ENCODE data around the gene RPRML. TPM values are rescaled to one million over a fixed set of nuclear protein-coding genes. Genes with fewer than 3 reads are reported as not detected.

The RPRML gene
- total and polyA plus RNA-seq, 4 donors, result 0.06 TPM; not detected in 3

GRCh38 chr17:46949291-46950174 is 29.5 kb downstream of the RPRML start:
- WGBS, result 91% methylated on average over 11 of the region's 11 CpGs

GRCh38 chr17:46948544-46948943 is 30.5 kb downstream of the RPRML start:
- no peak overlapping the region for H3K9ac ChIP-seq (ENCODE audit: low read depth in 1 of 2, low read length in 2 of 2)
- 95% methylated on average over 5 of the region's 5 CpGs for WGBS
- no peaks in the 10 kb centered on the region for H3K27me3 ChIP-seq (ENCODE audit: control insufficient read depth in 4 of 4, insufficient read depth in 4 of 4, low read length in 3 of 4)
- no peaks in the 10 kb centered on the region for H3K9me3 ChIP-seq (ENCODE audit: control insufficient read depth in 4 of 4, low read length in 3 of 4)
- TF ChIP-seq JUND (IDR thresholded peaks at IDR 0.05) (no peak), HNF4G (IDR thresholded peaks at IDR 0.05) (no peak), RXRA (IDR thresholded peaks at IDR 0.05) (no peak), FOXA2 (IDR thresholded peaks at IDR 0.05) (no peak), ZBTB33 (IDR thresholded peaks at IDR 0.05) (no peak), RAD21 (IDR thresholded peaks at IDR 0.05) (no peak), SP1 (IDR thresholded peaks at IDR 0.05) (no peak), REST (IDR thresholded peaks at IDR 0.05) (no peak), YY1 (IDR thresholded peaks at IDR 0.05) (no peak), ATF3 (IDR thresholded peaks at IDR 0.05) (no peak), MAX (IDR thresholded peaks at IDR 0.05) (no peak), NR2F2 (IDR thresholded peaks at IDR 0.05) (no peak), TAF1 (conservative IDR thresholded peaks at IDR 0.05) (no peak), FOXA1 (IDR thresholded peaks at IDR 0.05) (no peak)
- no peak overlapping the region for H3K4me3 ChIP-seq (ENCODE audit: low read depth in 1 of 3, low read length in 3 of 3)
- peaks cover 1 to 7% (median 4%) of the 10 kb centered on the region in 4 donors for H3K4me1 ChIP-seq (ENCODE audit: control insufficient read depth in 4 of 4, insufficient read depth in 4 of 4, low read length in 3 of 4)
- DNase-seq (ENCODE audit: low spot score), result no peak
- H3K27ac ChIP-seq (ENCODE audit: low read depth in 1 of 2, low read length in 2 of 2), result no peak overlapping the region
- H3K36me3 ChIP-seq (ENCODE audit: control insufficient read depth in 4 of 4, insufficient read depth in 3 of 4, low read depth in 1 of 4, low read length in 3 of 4), result peaks cover 0 to 4% (median 0%) of the 10 kb centered on the region in 4 donors

More at GRCh38 chr17:46949291-46950174, 29.5 kb downstream of the RPRML start:
- TF ChIP-seq MAX (IDR thresholded peaks at IDR 0.05) (no peak), HNF4G (IDR thresholded peaks at IDR 0.05) (no peak), NR2F2 (IDR thresholded peaks at IDR 0.05) (no peak), EGR1 (IDR thresholded peaks at IDR 0.05; ENCODE audit: low read depth in 2 of 2) (no peak), CTCF (IDR thresholded peaks at IDR 0.05; ENCODE audit: low read depth, low read length, missing input control) (no peak), ATF3 (IDR thresholded peaks at IDR 0.05) (no peak), GABPA (IDR thresholded peaks at IDR 0.05 in 1 of 2, conservative IDR thresholded peaks at IDR 0.05 in 1 of 2) (no peak), SP1 (IDR thresholded peaks at IDR 0.05) (no peak), JUND (IDR thresholded peaks at IDR 0.05) (no peak)
- Histone ChIP-seq H3K4me3 (ENCODE audit: low read depth in 1 of 3, low read length in 3 of 3) (no peak overlapping the region), H3K9me3 (ENCODE audit: control insufficient read depth in 4 of 4, low read length in 3 of 4) (no peaks in the 10 kb centered on the region), H3K27me3 (ENCODE audit: control insufficient read depth in 4 of 4, insufficient read depth in 4 of 4, low read length in 3 of 4) (no peaks in the 10 kb centered on the region), H3K9ac (ENCODE audit: low read depth in 1 of 2, low read length in 2 of 2) (no peak overlapping the region), H3K4me1 (ENCODE audit: control insufficient read depth in 4 of 4, insufficient read depth in 4 of 4, low read length in 3 of 4) (no peaks in the 10 kb centered on the region), H3K27ac (ENCODE audit: low read depth in 1 of 2, low read length in 2 of 2) (no peak overlapping the region), H3K36me3 (ENCODE audit: control insufficient read depth in 4 of 4, insufficient read depth in 3 of 4, low read depth in 1 of 4, low read length in 3 of 4) (peaks cover 0 to 4% (median 0%) of the 10 kb centered on the region in 4 donors)
- no peak for DNase-seq (ENCODE audit: low spot score)

All from liver (tissue), 9 donors.